Loucy (cell line): ENCODE measurements around the gene HOXA10.

Experiments
- H2AFZ ChIP-seq: fragments of 200-600 bp; sonication (generic); 2 replicates; pipeline ENCODE4 v1.6.0; 2016; ENCODE audit warnings: antibody characterized with exemption, mild to moderate bottlenecking, low read length, moderate library complexity
- H3F3A ChIP-seq: fragments of 200-600 bp; 2 replicates; pipeline ENCODE4 v1.6.0; 2016; ENCODE audit warnings: antibody characterized with exemption, low read depth, mild to moderate bottlenecking
- H3K27me3 ChIP-seq: fragments of 200-600 bp; sonication (generic); 2 replicates; pipeline ENCODE4 v1.6.1; 2014; ENCODE audit warnings: low read length, mild to moderate bottlenecking; ENCODE audit not compliant: insufficient read depth, poor library complexity, severe bottlenecking
- H3K36me3 ChIP-seq: fragments of 200-600 bp; sonication (generic); 2 replicates; pipeline ENCODE4 v1.6.1; 2016; ENCODE audit warnings: low read length; ENCODE audit not compliant: insufficient read depth
- H3K4me1 ChIP-seq: fragments of 200-600 bp; sonication (generic); 2 replicates; pipeline ENCODE4 v1.5.1; 2014; ENCODE audit warnings: low read length, mild to moderate bottlenecking; ENCODE audit not compliant: insufficient read depth, poor library complexity, severe bottlenecking
- H3K4me2 ChIP-seq: fragments of 200-600 bp; sonication (generic); 2 replicates; pipeline ENCODE4 v1.6.0; 2014; ENCODE audit warnings: antibody characterized with exemption, low read length, low read depth, mild to moderate bottlenecking; ENCODE audit not compliant: poor library complexity, severe bottlenecking
- H3K4me3 ChIP-seq: fragments of 200-600 bp; sonication (generic); 2 replicates; pipeline ENCODE4 v1.5.1; 2014; ENCODE audit warnings: low read length, mild to moderate bottlenecking, mixed read lengths; ENCODE audit not compliant: poor library complexity, severe bottlenecking
- H3K79me2 ChIP-seq: fragments of 200-600 bp; sonication (generic); 2 replicates; pipeline ENCODE4 v1.6.1; 2014; ENCODE audit warnings: low read length; ENCODE audit not compliant: insufficient read depth
- H3K9ac ChIP-seq: fragments of 200-600 bp; sonication (generic); 2 replicates; pipeline ENCODE4 v1.6.0; 2014; ENCODE audit warnings: mild to moderate bottlenecking, low read depth, low read length, moderate library complexity; ENCODE audit not compliant: poor library complexity, severe bottlenecking
- H3K9me2 ChIP-seq: fragments of 200-600 bp; sonication (generic); replicated peaks from 2 replicates; pipeline ENCODE4 v1.6.1; 2016; ENCODE audit warnings: low read depth, low read length, mixed read lengths
- H3K9me3 ChIP-seq: fragments of 200-600 bp; sonication (generic); 2 replicates; pipeline ENCODE4 v1.6.1; 2014; ENCODE audit warnings: mild to moderate bottlenecking, antibody characterized with exemption, low read length, low read depth; ENCODE audit not compliant: insufficient read depth
- H4K20me1 ChIP-seq: fragments of 200-600 bp; sonication (generic); 2 replicates; pipeline ENCODE4 v1.6.0; 2014; ENCODE audit warnings: antibody characterized with exemption, low read length, mild to moderate bottlenecking; ENCODE audit not compliant: insufficient read depth, poor library complexity, severe bottlenecking
- CTCF ChIP-seq: fragments of 200-600 bp; sonication (generic); conservative IDR thresholded peaks from 2 replicates; pipeline ENCODE4 v1.5.1; 2014; ENCODE audit warnings: mild to moderate bottlenecking, antibody characterized with exemption, low read length
- EZH2phosphoT487 ChIP-seq: fragments of 200-600 bp; IDR thresholded peaks from 2 replicates; pipeline ENCODE4 v1.6.1; 2018; ENCODE audit warnings: antibody characterized with exemption, mild to moderate bottlenecking, moderate library complexity, borderline replicate concordance

The HOXA10 gene

GRCh38 chr7:27173956-27174873 lies at the start of gene HOXA10:
TSS of gene HOXA10 (minus strand) at chr7:27174320. CDS start at chr7:27174306, 14 bp downstream.
- Histone ChIP-seq H3F3A (0 out of 2 replicates have a peak, but pooled peaks cover 3% of the 10 kb centered on the region), H3K79me2 (peaks cover 100% of the 10 kb centered on the region), H3K4me1 (peaks cover 28% of the 10 kb centered on the region), H3K9me2 (no peaks in the 10 kb centered on the region), H4K20me1 (peaks cover 78% of the 10 kb centered on the region), H2AFZ (no peak within 1 kb of the TSS), H3K27me3 (peaks cover 52% of the 10 kb centered on the region), H3K4me3 (peak within 1 kb of the TSS; percentile 94), H3K9ac (peak within 1 kb of the TSS; percentile 99), H3K4me2 (peak within 1 kb of the TSS; percentile 98), H3K36me3 (peaks cover 24% of the 10 kb centered on the region), H3K9me3 (no peaks in the 10 kb centered on the region)
- TF ChIP-seq EZH2phosphoT487 (no peak), CTCF (no peak)

DNA sequence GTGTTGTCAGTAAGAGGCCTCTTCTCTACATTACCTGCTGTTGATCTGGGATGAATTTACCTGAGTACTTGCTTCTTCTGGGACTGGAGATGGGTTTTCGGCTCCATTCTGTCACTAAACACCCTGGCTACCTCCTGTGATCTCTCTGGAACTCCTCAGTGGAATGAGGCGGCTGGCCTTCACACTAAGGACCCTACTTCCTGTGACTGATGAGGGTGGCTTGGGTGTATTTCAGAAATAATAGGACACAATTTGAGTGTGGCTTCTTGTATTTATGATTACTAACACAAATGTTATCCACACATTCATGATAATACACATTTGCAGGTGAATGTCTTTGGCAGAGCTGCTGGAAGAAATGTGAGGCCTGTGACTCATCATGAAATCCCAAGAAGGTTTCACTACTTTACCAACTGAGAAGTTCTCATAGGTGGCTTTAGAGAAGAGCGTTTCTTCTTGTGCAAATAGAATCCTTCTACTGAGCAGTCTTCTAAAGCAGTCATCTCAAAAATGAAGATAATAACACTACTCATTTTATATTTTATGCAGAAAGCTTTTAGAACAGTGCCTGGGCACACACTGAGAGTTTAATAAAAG lies 47.2 kb upstream of the HOXA10 start:
- Histone ChIP-seq H3K9me2 (no peaks in the 10 kb centered on the region), H3K4me2 (no peak overlapping the region), H3F3A (no peaks in the 10 kb centered on the region), H3K4me1 (no peaks in the 10 kb centered on the region), H3K4me3 (no peak overlapping the region), H4K20me1 (no peaks in the 10 kb centered on the region), H3K79me2 (no peaks in the 10 kb centered on the region), H3K9ac (no peak overlapping the region), H2AFZ (no peak overlapping the region), H3K36me3 (no peaks in the 10 kb centered on the region), H3K9me3 (no peaks in the 10 kb centered on the region), H3K27me3 (no peaks in the 10 kb centered on the region)
- TF ChIP-seq CTCF (no peak), EZH2phosphoT487 (no peak)

- Histone ChIP-seq H3F3A (no peaks in the 10 kb centered on the region), H3K79me2 (no peaks in the 10 kb centered on the region), H3K9ac (no peak overlapping the region), H4K20me1 (no peaks in the 10 kb centered on the region), H3K27me3 (no peaks in the 10 kb centered on the region), H3K4me2 (no peak overlapping the region), H3K4me1 (no peaks in the 10 kb centered on the region), H3K9me3 (no peaks in the 10 kb centered on the region), H3K4me3 (no peak overlapping the region), H3K9me2 (no peaks in the 10 kb centered on the region), H2AFZ (no peak overlapping the region), H3K36me3 (no peaks in the 10 kb centered on the region)
- TF ChIP-seq EZH2phosphoT487 (no peak), CTCF (no peak)
These were observed 46.4 kb upstream of the HOXA10 start for GRCh38 chr7:27220440-27220955.
